Jurkat, Clone E6-1 (cell line): ENCODE data around the gene NUDT3.

ENCODE experiments used
- DNase-seq: peaks from one replicate; pipeline ENCODE4 v3.0.0-alpha.2; 2011; ENCODE audit warnings: low read depth, low spot score
- H3K4me3 ChIP-seq: 2 replicates; pipeline ENCODE4 v1.5.1; 2011; ENCODE audit warnings: mild to moderate bottlenecking, low read length, control low read depth, moderate library complexity

Gene NUDT3

GRCh38 chr6:34352305-34352937, 40.0 kb downstream of the NUDT3 start:
- H3K4me3 ChIP-seq = no peak overlapping the region
- DNase-seq = no peak

- DNase-seq = no peak
- no peak overlapping the region for H3K4me3 ChIP-seq
Measured at GRCh38 chr6:34350934-34351217, 41.6 kb downstream of the NUDT3 start.

GRCh38 chr6:34350137-34350933, 42.1 kb downstream of the NUDT3 start:
- no peak for DNase-seq
- no peak overlapping the region for H3K4me3 ChIP-seq

GRCh38 chr6:34349211-34349610, 43.3 kb downstream of the NUDT3 start:
- no peak for DNase-seq
- no peak overlapping the region for H3K4me3 ChIP-seq

- DNase-seq = no peak
Measured at GRCh38 chr6:34347303-34347702, 45.2 kb downstream of the NUDT3 start.

GRCh38 chr6:34346175-34347119, 46.0 kb downstream of the NUDT3 start:
- no peak for DNase-seq
- H3K4me3 ChIP-seq = no peak overlapping the region

More at GRCh38 chr6:34347303-34347702, 45.2 kb downstream of the NUDT3 start:
- no peak overlapping the region for H3K4me3 ChIP-seq

- no peak for DNase-seq
- no peak overlapping the region for H3K4me3 ChIP-seq
Measured at GRCh38 chr6:34343806-34344205, 48.7 kb downstream of the NUDT3 start.

- DNase-seq = no peak
- H3K4me3 ChIP-seq = no peak overlapping the region
Measured at GRCh38 chr6:34342247-34342646, 50.2 kb downstream of the NUDT3 start.

GRCh38 chr6:34341481-34341971, 50.9 kb downstream of the NUDT3 start:
- DNase-seq = no peak
- no peak overlapping the region for H3K4me3 ChIP-seq

- no peak overlapping the region for H3K4me3 ChIP-seq
- DNase-seq = no peak
Measured at GRCh38 chr6:34340906-34341480, 51.5 kb downstream of the NUDT3 start.

GRCh38 chr6:34340394-34340793, 52.1 kb downstream of the NUDT3 start:
- H3K4me3 ChIP-seq = no peak overlapping the region
- no peak for DNase-seq

GRCh38 chr6:34339971-34340370, 52.5 kb downstream of the NUDT3 start:
- no peak for DNase-seq
- no peak overlapping the region for H3K4me3 ChIP-seq

- no peak for DNase-seq
- H3K4me3 ChIP-seq = no peak overlapping the region
Measured at GRCh38 chr6:34339432-34339831, 53.0 kb downstream of the NUDT3 start.

- no peak overlapping the region for H3K4me3 ChIP-seq
- DNase-seq = no peak
Measured at GRCh38 chr6:34338811-34339210, 53.7 kb downstream of the NUDT3 start.

- no peak overlapping the region for H3K4me3 ChIP-seq
- no peak for DNase-seq
Measured at GRCh38 chr6:34338377-34338776, 54.1 kb downstream of the NUDT3 start.

- H3K4me3 ChIP-seq = no peak overlapping the region
- DNase-seq = no peak
Measured at GRCh38 chr6:34334796-34335416, 57.6 kb downstream of the NUDT3 start.

GRCh38 chr6:34333858-34334257, 58.6 kb downstream of the NUDT3 start:
- no peak for DNase-seq
- H3K4me3 ChIP-seq = no peak overlapping the region

GRCh38 chr6:34332251-34333198, 59.9 kb downstream of the NUDT3 start:
- no peak overlapping the region for H3K4me3 ChIP-seq
- DNase-seq = no peak
